Progenitor cell of endocrine pancreas (in vitro differentiated cells): ENCODE data around the gene RBPMS2. TPM values are rescaled to one million over a fixed set of nuclear protein-coding genes. Genes with fewer than 3 reads are reported as not detected.
"Not testable (repeated sequence)": the region's sequence is repeated elsewhere in the genome, so short reads cannot be mapped to it uniquely, and the experiment has no call there.

Experiments used
- DNase-seq: peaks from one replicate; pipeline ENCODE4 v3.0.0; 2021; ENCODE audit warnings: low spot score; ENCODE audit not compliant: unreplicated experiment
- H3K27ac Mint-ChIP-seq: 2 replicates; pipeline ENCODE4 v1.8.0; 2021; ENCODE audit warnings: mild to moderate bottlenecking, moderate library complexity, mixed read lengths
- H3K27me3 Mint-ChIP-seq: 2 replicates; pipeline ENCODE4 v1.8.0; 2021; ENCODE audit warnings: mixed read lengths
- H3K36me3 Mint-ChIP-seq: 2 replicates; pipeline ENCODE4 v1.8.0; 2022; ENCODE audit warnings: mixed read lengths; ENCODE audit not compliant: insufficient read depth
- H3K4me1 Mint-ChIP-seq: 2 replicates; pipeline ENCODE4 v1.8.0; 2021; ENCODE audit warnings: low read depth, mixed read lengths
- H3K4me3 Mint-ChIP-seq: 2 replicates; pipeline ENCODE4 v1.8.0; 2021; ENCODE audit warnings: low read depth, mild to moderate bottlenecking, moderate library complexity, mixed read lengths
- H3K9me3 Mint-ChIP-seq: 2 replicates; pipeline ENCODE4 v1.8.0; 2021; ENCODE audit warnings: low read depth, mixed read lengths
- total RNA-seq: library from RNA; stranded (reverse); gene quantifications from 2 replicates; pipeline ENCODE4 v1.2.1, GENCODE V29; 2021
- TF ChIP-seq, protein P1 (sequence below): fragments of 200-600 bp; sonication (generic); IDR thresholded peaks from one replicate; pipeline ENCODE4 v1.5.0; 2021; ENCODE audit warnings: antibody characterized with exemption, mild to moderate bottlenecking; ENCODE audit not compliant: unreplicated experiment

Gene RBPMS2
- total RNA-seq, 1 donor from 2014 or later, result 39.8 TPM

DNA sequence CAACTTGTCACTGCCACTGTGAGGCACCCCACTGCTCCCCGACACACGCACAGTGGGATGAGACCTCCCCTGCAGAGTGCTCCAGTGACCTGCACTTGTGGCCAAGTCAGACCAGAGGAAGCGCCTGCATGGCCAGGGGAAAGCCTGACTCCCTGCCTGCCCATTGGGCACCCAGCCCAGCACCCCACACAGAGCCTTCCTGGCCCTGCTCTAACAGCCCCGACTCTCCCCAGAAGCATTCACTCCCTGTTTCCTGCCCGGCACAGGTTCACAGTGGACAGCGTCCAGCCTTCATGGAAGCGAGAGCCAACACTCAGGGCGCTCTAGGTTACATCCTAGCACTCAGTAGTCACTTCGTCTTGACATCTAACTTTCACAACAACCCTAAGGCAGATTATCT lies 27.8 kb downstream of the RBPMS2 start:
- no peak overlapping the region for H3K4me3 Mint-ChIP-seq
- no peak overlapping the region for H3K27ac Mint-ChIP-seq
- no peaks in the 10 kb centered on the region for H3K9me3 Mint-ChIP-seq
- TF ChIP-seq, protein P1, sequence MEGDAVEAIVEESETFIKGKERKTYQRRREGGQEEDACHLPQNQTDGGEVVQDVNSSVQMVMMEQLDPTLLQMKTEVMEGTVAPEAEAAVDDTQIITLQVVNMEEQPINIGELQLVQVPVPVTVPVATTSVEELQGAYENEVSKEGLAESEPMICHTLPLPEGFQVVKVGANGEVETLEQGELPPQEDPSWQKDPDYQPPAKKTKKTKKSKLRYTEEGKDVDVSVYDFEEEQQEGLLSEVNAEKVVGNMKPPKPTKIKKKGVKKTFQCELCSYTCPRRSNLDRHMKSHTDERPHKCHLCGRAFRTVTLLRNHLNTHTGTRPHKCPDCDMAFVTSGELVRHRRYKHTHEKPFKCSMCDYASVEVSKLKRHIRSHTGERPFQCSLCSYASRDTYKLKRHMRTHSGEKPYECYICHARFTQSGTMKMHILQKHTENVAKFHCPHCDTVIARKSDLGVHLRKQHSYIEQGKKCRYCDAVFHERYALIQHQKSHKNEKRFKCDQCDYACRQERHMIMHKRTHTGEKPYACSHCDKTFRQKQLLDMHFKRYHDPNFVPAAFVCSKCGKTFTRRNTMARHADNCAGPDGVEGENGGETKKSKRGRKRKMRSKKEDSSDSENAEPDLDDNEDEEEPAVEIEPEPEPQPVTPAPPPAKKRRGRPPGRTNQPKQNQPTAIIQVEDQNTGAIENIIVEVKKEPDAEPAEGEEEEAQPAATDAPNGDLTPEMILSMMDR, result no peak
- H3K36me3 Mint-ChIP-seq, result peaks cover 6% of the 10 kb centered on the region
- DNase-seq, result no peak
- no peaks in the 10 kb centered on the region for H3K27me3 Mint-ChIP-seq
- H3K4me1 Mint-ChIP-seq, result no peaks in the 10 kb centered on the region

DNA sequence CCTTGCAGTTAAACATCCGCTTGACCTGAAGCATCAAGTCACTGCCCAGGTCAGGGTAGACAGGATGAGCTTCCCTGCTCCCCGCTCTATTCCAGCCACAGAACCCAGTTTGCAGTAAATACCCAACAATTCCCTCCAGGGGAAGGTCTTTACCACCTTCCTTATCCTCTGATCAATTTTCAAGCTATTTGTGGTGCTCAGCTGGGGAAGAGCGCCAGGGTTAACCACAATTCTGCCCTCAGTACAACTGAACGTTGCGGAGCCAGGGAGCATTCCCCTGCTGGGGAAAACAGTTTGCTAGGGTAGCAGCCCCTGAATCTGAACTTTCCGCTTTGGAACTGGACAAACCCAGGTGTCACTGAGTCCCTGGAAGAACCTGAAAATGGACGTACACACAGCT lies 28.5 kb downstream of the RBPMS2 start:
- H3K9me3 Mint-ChIP-seq, result no peaks in the 10 kb centered on the region
- H3K4me3 Mint-ChIP-seq, result no peak overlapping the region
- TF ChIP-seq, protein P1, result no peak
- peaks cover 6% of the 10 kb centered on the region for H3K36me3 Mint-ChIP-seq
- no peak overlapping the region for H3K27ac Mint-ChIP-seq
- no peak for DNase-seq
- no peaks in the 10 kb centered on the region for H3K4me1 Mint-ChIP-seq
- no peaks in the 10 kb centered on the region for H3K27me3 Mint-ChIP-seq

DNA sequence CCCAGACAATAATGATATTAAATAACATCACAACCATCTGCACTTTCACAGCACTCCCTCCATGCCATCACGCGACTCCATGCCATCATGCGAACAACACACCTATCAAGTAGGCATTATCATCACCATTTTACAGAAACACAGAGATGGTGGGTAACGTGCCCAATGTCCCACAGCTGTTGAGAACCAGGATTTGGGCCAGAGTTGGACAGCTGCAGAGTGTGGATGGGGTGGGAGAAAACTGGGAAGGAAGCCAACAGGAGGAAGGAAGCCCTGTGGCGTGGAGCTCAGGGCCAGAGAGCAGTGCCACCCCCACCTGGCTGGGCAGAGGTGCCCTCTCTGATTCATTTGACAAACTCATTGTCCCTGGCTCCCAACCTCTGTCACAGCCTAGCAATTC lies 29.0 kb downstream of the RBPMS2 start:
- no peak overlapping the region for H3K4me3 Mint-ChIP-seq
- no peaks in the 10 kb centered on the region for H3K9me3 Mint-ChIP-seq
- H3K4me1 Mint-ChIP-seq, result no peaks in the 10 kb centered on the region
- no peak for DNase-seq
- peaks cover 6% of the 10 kb centered on the region for H3K36me3 Mint-ChIP-seq
- H3K27ac Mint-ChIP-seq, result no peak overlapping the region
- H3K27me3 Mint-ChIP-seq, result no peaks in the 10 kb centered on the region
- TF ChIP-seq, protein P1, result no peak

DNA sequence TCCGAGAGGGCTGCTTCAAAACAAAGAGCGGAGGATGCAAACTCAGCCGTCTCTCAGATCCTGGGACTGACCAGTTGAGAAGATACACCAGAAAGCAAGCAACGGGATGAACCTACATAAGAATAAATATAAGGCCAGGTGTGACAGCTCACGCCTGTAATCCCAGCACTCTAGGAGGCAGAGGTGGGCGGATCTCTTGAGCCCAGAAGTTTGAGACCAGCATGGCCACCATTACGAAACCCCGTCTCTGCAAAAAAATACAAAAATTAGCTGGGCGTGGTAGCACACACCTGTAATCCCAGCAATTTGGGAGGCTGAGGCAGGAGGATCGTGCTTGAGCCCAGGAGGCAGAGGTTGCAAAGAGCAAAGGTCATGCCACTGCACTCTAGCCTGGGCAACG lies 31.7 kb downstream of the RBPMS2 start:
- H3K9me3 Mint-ChIP-seq, result no peaks in the 10 kb centered on the region

DNA sequence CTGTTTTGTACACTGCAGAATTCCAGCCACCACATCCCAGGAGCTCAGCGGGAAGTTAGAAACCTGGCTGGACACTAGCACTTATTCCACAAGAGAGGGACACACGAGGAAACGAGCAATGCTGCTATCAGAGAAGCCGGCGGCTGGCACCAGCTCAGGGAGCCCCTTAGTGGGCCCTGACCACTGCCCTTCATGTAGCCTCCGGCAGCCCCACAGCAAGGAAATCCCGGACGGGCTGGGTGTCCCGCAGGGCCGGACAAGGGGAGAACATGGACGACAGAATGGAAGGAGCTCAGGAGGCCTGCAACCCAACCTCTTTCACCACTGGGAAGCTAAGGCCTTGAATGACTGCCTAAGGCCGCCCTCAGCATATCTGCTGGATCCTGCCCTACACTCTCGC lies 32.5 kb downstream of the RBPMS2 start:
- H3K4me1 Mint-ChIP-seq, result no peaks in the 10 kb centered on the region
- H3K9me3 Mint-ChIP-seq, result no peaks in the 10 kb centered on the region
- TF ChIP-seq, protein P1, result no peak
- no peak overlapping the region for H3K27ac Mint-ChIP-seq
- H3K36me3 Mint-ChIP-seq, result peaks cover 4% of the 10 kb centered on the region
- DNase-seq, result no peak
- H3K4me3 Mint-ChIP-seq, result no peak overlapping the region
- no peaks in the 10 kb centered on the region for H3K27me3 Mint-ChIP-seq

More for the DNA sequence above, 31.7 kb downstream of the RBPMS2 start:
- H3K36me3 Mint-ChIP-seq, result peaks cover 4% of the 10 kb centered on the region
- no peak for DNase-seq
- no peak overlapping the region for H3K4me3 Mint-ChIP-seq
- TF ChIP-seq, protein P1, result no peak
- no peak overlapping the region for H3K27ac Mint-ChIP-seq
- H3K27me3 Mint-ChIP-seq, result no peaks in the 10 kb centered on the region
- H3K4me1 Mint-ChIP-seq, result no peaks in the 10 kb centered on the region

DNA sequence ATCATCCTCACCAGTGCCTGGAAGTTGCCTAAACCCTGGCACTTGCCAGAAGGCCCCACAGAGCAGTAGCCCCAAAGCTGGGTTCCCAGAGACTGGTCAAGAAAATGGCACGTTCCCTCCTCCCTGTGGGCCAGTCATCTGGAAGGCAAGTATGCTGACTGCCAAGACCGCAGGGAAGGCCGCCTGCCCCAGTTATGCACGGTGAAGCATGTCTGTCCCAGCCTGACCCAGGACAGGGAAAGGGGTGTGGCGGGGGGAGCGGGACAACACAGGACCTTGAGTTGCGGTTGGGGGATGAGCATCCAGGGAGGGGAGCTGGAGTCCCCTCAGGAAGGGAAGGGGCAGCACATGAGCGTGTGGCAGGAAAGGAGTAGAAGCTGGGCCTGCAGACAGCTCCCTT lies 33.0 kb downstream of the RBPMS2 start:
- H3K36me3 Mint-ChIP-seq, result peaks cover 2% of the 10 kb centered on the region
- no peak for DNase-seq
- no peak overlapping the region for H3K27ac Mint-ChIP-seq
- TF ChIP-seq, protein P1, result no peak
- H3K4me1 Mint-ChIP-seq, result no peaks in the 10 kb centered on the region
- H3K9me3 Mint-ChIP-seq, result no peaks in the 10 kb centered on the region
- no peak overlapping the region for H3K4me3 Mint-ChIP-seq
- H3K27me3 Mint-ChIP-seq, result no peaks in the 10 kb centered on the region

DNA sequence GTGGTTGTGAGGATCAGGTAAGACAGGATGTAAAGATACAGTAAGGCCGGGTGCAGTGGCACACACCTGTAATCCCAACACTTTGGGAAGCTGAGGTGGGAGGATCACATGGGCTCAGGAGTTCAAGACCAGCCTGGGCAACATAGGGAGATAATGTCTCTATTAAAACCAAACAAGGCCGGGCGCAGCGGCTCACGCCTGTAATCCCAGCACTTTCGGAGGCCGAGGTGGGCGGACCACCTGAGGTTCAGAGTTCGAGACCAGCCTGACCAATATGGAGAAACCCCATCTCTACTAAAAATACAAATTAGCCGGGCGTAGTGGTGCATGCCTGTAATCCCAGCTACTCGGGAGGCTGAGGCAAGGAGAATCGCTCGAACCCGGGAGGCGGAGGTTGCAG lies 33.7 kb downstream of the RBPMS2 start:
- not testable (repeated sequence) for H3K4me3 Mint-ChIP-seq, H3K27me3 Mint-ChIP-seq, H3K9me3 Mint-ChIP-seq, H3K4me1 Mint-ChIP-seq, H3K27ac Mint-ChIP-seq, H3K36me3 Mint-ChIP-seq, DNase-seq
